ENCODE data around the gene USP22.

Gene USP22

DNA sequence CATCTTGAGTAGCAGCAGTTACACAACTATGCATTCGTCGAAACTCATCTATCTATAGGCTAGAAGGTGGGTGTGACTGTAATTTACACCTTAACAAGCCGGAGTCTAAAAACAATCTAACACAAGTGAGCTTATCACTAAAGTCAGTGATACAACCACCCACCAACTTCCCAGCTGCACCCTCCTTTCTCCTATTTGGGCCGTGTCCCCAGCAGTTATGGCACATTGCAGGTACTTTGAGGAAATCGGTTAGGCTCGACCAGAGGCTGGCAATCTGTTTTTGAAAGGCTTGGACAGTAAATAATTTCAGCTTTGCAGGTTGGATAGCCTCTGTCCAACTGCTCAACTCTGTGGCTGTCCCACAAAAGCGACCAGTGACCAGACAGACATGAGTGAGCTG lies 26.0 kb downstream of the USP22 start:
- Mint-ChIP-seq H3K27me3 (no peaks in the 10 kb centered on the region), H3K27ac (no peak overlapping the region), H3K36me3 (peaks cover 9% of the 10 kb centered on the region), H3K9me3 (no peaks in the 10 kb centered on the region), H3K4me3 (no peak overlapping the region), H3K4me1 (peaks cover 11% of the 10 kb centered on the region)

DNA sequence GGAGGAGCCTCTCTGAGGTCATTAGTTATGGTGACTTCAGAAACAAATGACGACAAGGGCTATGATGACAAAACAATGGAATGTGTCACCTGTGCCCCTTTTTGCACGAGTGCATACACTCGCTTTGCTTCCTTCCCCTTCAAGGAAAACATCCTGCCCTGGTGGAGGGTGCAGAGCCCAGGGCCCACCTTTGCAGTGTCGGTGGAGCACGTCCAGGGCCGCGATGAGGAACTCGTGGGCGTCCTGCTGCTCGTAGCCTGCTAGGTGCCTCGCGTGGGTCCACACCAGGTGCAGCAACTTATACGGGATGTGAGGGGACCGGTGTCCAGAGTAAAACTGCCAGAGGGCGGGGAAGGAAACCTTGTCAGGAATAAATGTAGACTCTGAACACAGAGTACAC lies 27.2 kb downstream of the USP22 start:
- Mint-ChIP-seq H3K27me3 (no peaks in the 10 kb centered on the region), H3K36me3 (peaks cover 9% of the 10 kb centered on the region), H3K4me3 (no peak overlapping the region), H3K27ac (no peak overlapping the region), H3K4me1 (peaks cover 7% of the 10 kb centered on the region), H3K9me3 (no peaks in the 10 kb centered on the region)

DNA sequence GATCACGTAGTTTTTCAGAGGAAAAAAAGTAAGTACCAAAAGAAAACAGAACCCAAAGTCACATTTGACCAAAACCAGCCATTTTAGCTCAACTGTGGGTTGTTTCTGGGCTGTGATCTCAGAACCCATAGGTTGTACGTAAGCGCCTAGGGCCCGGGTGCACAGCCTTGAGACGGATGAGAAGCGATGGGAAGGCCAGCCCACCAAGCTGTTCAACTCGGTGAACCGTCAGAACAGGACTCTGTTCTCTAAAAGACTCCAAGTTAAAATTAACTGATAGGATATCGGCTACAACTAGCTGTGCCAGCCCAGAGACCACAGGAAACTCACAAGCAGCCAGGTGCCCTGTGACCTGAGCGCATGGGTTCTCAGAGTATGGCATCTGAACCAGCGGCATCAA lies 28.3 kb downstream of the USP22 start:
- peaks cover 7% of the 10 kb centered on the region for H3K36me3 Mint-ChIP-seq
- H3K27ac Mint-ChIP-seq = no peak overlapping the region
- H3K27me3 Mint-ChIP-seq = no peaks in the 10 kb centered on the region
- no peaks in the 10 kb centered on the region for H3K9me3 Mint-ChIP-seq
- no peaks in the 10 kb centered on the region for H3K4me1 Mint-ChIP-seq
- no peak overlapping the region for H3K4me3 Mint-ChIP-seq

DNA sequence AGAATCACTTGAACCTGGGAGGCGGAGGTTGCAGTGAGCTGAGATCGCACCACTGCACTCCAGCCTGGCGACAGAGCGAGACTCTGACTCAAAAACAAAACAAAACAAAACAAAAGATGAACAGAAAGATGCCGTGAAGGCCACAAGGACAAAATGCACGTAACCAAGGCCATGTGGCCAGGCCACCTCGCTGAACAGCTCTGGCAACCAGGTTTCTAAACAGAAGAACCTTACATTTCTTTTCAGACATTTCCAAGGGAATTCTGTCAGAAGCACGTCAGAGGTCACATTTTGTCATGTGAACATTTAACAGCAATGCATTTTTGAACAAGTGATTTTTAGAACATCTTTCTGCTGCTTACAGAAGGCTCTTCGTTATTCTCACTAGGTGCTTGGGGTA lies 28.8 kb downstream of the USP22 start:
- Mint-ChIP-seq H3K9me3 (no peaks in the 10 kb centered on the region), H3K4me1 (no peaks in the 10 kb centered on the region), H3K36me3 (peaks cover 7% of the 10 kb centered on the region), H3K27me3 (no peaks in the 10 kb centered on the region), H3K4me3 (no peak overlapping the region), H3K27ac (no peak overlapping the region)

DNA sequence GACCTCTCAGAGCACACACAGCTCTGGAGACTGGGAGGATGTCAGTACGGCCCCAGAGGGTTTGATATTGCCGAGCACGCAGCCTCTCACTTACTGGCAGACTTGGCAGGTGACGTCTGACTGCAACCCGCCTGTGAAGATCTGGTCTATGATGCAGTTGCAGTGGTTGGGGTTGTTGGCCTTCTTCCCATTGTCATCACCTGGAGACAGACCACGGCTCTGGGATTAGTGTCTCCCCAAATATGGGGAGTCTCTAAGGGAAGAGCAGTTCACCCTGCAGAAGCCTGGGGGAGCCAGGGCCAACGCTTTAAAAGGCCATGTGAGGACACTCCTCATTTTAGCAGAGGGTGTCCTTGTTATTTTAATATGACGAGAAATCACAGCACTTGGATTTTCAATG lies 30.1 kb downstream of the USP22 start:
- Mint-ChIP-seq H3K27me3 (no peaks in the 10 kb centered on the region), H3K36me3 (peaks cover 8% of the 10 kb centered on the region), H3K4me3 (no peak overlapping the region), H3K9me3 (no peaks in the 10 kb centered on the region), H3K4me1 (no peaks in the 10 kb centered on the region), H3K27ac (no peak overlapping the region)

DNA sequence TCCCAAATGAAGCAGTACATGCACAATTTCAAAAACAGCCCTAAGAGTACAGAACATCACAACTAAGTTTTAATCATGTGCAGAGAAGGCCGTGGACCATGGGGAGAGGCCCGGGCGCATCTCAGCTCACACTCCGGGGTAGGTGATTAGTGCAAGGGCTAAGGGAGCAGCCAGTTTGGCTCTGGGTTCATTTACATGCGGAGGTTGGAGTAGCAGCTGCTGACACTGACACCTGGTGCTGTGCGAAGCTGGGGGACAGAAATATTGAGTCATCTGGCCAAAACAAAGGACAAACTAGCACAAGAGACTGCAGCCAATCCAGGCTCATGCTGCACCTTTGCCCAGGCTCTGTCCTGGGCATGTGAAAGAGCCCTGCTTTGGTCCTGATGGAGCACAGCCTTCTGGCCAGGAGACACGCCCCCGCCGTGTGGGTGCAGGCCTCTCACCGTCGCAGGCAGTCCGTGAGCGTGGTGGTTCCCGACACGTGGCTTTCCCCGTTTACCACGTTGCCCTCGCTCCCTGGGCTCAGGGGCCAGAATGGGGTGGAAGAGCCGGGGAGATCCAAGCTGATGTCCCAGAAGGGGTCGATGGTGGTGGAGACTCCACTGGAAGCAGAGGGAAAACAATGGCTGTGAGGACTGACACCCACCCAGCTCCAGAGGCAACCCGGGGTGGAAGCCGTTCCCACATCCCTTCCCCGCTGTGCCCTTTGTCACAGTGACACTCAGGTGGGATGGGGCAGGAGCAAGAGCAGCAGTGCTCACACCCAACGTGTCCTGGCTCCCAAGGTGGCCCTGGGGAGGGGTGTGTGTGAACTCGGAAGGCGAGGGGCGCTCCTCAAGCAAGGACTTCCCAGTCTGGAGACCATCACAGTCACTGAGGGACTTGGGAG lies 31.9 kb downstream of the USP22 start:
- H3K4me3 Mint-ChIP-seq = no peak overlapping the region
- peaks cover 7% of the 10 kb centered on the region for H3K36me3 Mint-ChIP-seq
- H3K9me3 Mint-ChIP-seq = no peaks in the 10 kb centered on the region
- no peak overlapping the region for H3K27ac Mint-ChIP-seq
- H3K4me1 Mint-ChIP-seq = no peaks in the 10 kb centered on the region
- no peaks in the 10 kb centered on the region for H3K27me3 Mint-ChIP-seq

DNA sequence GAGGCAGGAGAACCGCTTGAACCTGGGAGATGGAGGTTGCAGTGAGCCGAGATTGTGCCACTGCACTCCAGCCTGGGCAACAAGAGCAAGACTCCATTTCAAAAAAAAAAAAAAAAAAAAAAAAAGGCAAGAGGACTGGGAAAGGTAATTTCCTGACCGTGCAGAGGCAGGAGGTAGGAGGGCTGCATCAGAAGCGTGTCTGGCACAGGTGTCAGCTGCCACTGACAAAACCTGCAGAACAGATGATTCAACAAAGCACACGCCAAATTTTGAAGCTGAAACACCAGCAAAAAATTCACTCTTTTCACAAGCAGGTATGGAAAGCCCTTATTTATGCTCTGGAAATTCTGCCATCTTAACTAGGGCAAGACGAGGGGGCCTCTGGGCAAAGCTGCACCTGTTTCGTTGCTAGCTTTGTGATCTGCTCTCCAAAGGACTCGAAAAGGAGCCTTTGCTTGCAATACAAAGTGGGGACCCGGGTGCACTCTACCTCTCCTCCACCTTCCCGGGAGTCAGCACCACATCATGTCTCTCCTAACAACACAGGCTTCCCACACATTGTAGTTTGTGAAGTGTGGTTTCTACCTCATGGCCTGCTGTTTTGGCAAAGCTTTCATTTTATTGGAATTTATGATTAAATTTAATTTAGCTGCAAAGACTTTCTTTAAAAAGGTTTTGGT lies 33.7 kb downstream of the USP22 start:
- H3K9me3 Mint-ChIP-seq = no peaks in the 10 kb centered on the region
- no peaks in the 10 kb centered on the region for H3K27me3 Mint-ChIP-seq
- no peak overlapping the region for H3K27ac Mint-ChIP-seq
- no peak overlapping the region for H3K4me3 Mint-ChIP-seq
- H3K36me3 Mint-ChIP-seq = peaks cover 8% of the 10 kb centered on the region
- no peaks in the 10 kb centered on the region for H3K4me1 Mint-ChIP-seq

DNA sequence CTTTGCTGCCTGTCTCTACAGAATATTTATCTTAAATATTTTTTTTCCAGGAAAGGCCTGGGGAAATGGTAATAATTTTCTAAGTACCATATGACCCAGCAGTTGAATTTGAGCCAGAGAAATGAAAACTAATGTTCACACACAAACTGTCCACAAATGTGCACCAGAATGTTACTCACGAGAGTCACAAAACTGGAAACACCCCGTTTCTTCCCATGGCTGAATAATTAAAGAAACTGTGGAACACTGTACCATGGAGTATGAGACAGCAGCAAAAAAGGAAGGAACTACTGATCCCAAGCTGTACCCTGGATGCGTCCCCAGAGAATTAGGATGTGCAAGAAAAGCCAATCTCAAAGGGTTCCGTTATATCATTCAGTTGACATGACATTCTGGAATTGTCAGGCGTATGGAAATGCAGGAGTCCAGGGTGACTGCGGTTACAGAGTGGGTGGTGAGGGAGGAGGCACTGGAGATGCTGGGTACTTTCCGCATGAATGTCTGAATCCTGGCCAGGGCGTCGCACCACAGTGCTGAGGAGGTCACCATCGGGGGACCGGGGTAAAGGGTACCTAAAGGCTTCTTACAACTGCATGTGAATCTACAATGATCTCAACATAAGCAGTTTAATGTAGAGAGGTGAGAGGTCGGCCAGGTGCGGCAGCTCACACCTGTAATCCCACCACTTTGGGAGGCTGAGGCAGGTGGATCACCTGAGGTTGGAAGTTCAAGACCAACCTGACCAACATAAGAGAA lies 34.5 kb downstream of the USP22 start:
- H3K27ac Mint-ChIP-seq = no peak overlapping the region
- peaks cover 8% of the 10 kb centered on the region for H3K36me3 Mint-ChIP-seq
- H3K4me3 Mint-ChIP-seq = no peak overlapping the region
- peaks cover under 1% of the 10 kb centered on the region for H3K4me1 Mint-ChIP-seq
- no peaks in the 10 kb centered on the region for H3K9me3 Mint-ChIP-seq
- H3K27me3 Mint-ChIP-seq = no peaks in the 10 kb centered on the region

DNA sequence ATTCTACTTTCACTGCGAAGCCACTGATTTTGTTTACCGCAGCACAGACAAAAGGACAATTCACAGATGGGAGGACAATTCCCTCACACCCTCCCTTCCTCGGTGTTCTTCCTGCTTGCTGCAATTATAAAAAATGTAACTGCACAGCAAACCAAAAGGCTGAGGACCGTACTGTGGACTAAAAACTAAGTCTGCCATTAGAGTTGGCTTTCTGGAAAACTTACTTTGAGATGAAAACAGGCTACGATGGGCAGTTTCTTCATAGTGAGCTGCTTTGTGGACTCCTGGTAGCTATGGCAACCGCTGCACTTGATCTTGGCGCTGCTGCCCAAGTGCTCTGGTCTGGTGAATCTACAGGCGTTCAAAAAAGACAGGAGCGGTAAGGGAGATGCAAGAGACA lies 35.2 kb downstream of the USP22 start:
- Mint-ChIP-seq H3K9me3 (no peaks in the 10 kb centered on the region), H3K27me3 (no peaks in the 10 kb centered on the region), H3K36me3 (peaks cover 8% of the 10 kb centered on the region), H3K27ac (no peak overlapping the region), H3K4me1 (peaks cover 4% of the 10 kb centered on the region), H3K4me3 (no peak overlapping the region)

DNA sequence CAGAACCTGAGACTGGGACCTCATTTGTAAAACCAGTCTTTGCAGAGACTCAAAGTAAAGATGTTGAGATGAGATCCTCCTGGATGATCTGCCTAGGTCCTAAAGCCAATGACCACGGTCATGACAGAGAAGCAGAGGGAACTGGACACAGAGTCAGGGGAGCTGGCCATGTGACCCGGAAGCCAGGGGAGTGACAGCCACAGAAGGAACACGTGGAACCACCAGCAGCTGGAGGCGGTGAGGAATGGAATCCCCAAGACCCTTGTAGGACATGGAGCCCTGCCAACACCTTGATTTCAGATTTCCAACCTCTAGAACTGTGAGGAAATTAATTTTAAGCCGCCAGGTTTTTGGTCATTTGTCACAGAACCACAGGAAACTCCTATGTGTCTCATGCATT lies 37.0 kb downstream of the USP22 start:
- Mint-ChIP-seq H3K4me3 (no peak overlapping the region), H3K4me1 (peaks cover 20% of the 10 kb centered on the region), H3K36me3 (peaks cover 17% of the 10 kb centered on the region), H3K27ac (no peak overlapping the region), H3K27me3 (no peaks in the 10 kb centered on the region), H3K9me3 (no peaks in the 10 kb centered on the region)

DNA sequence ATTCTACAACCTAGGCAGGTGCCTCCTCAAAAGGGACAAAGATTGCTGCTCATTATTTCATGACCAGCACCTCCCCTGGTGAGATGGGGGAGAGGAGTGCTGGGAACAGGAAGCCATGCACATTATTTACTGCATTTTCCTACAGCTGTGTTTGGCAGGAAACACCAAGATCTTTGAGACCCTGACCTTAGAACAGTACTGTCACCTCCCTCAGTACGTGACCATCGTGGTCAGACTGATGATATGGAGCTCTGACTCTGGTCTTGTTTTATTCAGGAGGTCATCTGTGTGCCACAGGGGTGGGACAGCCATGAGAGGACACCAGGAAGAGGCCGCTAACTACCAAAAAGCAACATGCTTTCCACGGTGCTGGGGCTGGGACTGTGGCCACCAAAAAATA lies 37.4 kb downstream of the USP22 start:
- H3K9me3 Mint-ChIP-seq = no peaks in the 10 kb centered on the region
- peaks cover 17% of the 10 kb centered on the region for H3K36me3 Mint-ChIP-seq
- H3K27ac Mint-ChIP-seq = no peak overlapping the region

DNA sequence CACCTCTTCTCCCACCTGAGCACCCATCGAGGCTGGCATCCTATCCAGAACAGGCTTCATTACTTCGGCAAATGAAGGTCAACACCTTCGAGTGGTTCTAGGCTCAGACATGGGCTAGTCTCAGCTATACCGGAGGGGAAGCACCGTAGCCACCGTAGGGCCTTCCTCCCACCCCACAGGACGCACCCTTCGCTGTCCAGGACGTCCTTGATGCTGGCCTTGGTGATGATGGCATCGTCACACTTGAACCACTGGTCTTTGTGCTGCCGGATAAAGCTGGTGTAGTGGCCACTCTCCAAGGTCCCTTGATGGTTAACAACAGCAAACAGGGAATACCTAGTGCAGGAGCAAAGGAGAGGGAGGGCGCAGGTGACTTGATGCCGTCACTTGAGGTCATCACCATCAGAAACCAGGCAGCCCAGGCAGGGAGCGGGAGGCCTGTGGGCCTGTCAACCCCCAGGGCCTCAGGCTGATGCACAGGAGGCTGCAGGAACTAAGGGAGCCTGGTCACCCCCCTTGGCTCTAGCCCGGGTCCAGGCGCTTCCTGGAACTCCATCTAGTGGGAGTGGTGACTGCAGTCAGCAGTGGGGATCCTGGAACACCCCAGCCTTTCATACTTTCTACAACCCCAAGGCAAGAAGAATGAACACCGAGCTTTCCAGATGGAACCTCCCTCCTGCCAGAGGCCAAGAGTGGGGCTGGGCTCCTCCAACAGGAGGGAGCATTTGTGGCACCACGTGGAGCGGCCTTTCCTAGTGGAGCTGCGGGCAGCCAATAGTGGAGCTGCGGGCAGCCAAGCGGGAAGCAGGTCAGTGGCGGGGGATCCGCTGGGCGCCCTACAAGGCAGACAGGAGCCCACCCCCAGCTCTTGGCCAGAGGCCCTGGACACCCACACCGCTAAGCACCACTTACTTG lies 38.5 kb downstream of the USP22 start:
- Mint-ChIP-seq H3K36me3 (peaks cover 17% of the 10 kb centered on the region), H3K9me3 (no peaks in the 10 kb centered on the region), H3K27ac (no peak overlapping the region), H3K27me3 (no peaks in the 10 kb centered on the region), H3K4me1 (peaks cover 31% of the 10 kb centered on the region), H3K4me3 (no peak overlapping the region)

More for the DNA sequence above, 37.4 kb downstream of the USP22 start:
- no peaks in the 10 kb centered on the region for H3K27me3 Mint-ChIP-seq
- H3K4me3 Mint-ChIP-seq = no peak overlapping the region
- peaks cover 20% of the 10 kb centered on the region for H3K4me1 Mint-ChIP-seq

DNA sequence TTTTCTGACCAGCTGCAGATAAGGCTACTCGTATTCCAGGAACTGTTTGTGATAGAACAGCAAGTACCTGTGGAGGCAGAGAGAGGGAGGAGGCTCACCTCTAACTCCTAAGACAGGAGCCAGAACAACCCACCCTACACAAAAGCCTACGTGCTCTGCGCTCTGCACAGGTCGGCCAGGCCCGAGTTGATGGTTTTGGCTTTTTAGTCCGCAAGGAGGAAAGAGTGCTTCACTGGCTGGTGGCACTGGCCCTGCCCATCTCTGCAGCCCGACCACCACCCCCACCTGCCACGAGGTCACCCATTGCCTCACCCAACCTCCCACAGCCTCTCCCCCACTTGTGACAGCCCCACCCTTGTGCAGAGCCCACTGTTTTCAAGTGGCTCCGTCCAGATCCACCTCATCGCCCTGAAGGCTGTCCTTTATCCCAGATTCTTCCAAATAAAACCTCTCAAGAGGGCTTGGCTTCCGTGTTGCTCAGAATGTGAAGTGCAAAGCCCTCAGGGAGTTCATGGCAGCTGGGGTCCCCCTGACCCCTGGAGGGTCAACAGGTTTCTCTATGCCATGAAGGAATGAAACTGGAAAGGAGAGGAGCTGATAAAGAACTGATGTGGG lies 39.7 kb downstream of the USP22 start:
- H3K4me3 Mint-ChIP-seq = no peak overlapping the region
- no peak overlapping the region for H3K27ac Mint-ChIP-seq
- peaks cover 14% of the 10 kb centered on the region for H3K36me3 Mint-ChIP-seq
- H3K9me3 Mint-ChIP-seq = no peaks in the 10 kb centered on the region
- no peaks in the 10 kb centered on the region for H3K27me3 Mint-ChIP-seq
- H3K4me1 Mint-ChIP-seq = peaks cover 41% of the 10 kb centered on the region

DNA sequence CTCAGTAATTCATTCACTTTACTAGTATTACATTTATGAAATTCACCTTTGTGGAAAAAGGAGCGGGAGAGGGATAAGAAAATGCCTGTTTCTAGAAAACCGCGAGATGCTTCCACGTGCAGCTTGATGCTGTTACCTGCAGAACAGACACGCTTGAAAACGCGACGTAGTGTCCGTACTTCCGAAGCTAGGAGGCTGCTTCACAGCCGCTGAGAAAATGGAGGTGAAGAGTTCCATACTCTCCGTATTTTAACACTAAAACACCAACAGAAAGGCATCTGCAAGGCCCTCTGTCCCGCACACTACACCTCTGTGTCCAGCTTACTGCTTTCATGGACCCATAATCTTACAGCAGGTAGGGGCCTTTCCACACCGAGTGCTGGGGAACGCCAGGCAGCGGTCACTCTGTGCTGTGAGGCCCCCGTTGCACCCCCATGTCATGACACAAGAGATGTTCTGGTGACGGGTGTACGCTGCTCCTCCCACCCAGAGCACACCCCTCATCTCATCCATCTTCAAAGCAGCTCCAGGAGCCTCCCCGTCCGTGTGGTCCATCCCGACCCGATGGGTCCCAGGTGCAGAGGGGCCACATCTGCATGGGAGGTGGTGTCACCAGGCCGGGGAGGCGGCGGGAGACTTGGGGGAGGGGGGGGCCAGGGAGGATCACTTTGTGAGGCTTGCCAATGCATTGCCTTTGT lies 40.4 kb downstream of the USP22 start:
- Mint-ChIP-seq H3K4me3 (no peak overlapping the region), H3K27ac (no peak overlapping the region), H3K36me3 (peaks cover 14% of the 10 kb centered on the region)

More for the DNA sequence above, 40.4 kb downstream of the USP22 start:
- H3K27me3 Mint-ChIP-seq = no peaks in the 10 kb centered on the region
- no peaks in the 10 kb centered on the region for H3K9me3 Mint-ChIP-seq
- H3K4me1 Mint-ChIP-seq = peaks cover 41% of the 10 kb centered on the region

Measured in activated naive CD4-positive, alpha-beta T cell treated with anti-CD3 and anti-CD28 coated beads, Interleukin-2, amount 50 U/mL, for 24 hours (primary cell).